Caco-2 (cell line): ENCODE data around the gene PTAR1. TPM values are rescaled to one million over a fixed set of nuclear protein-coding genes. Genes with fewer than 3 reads are reported as not detected.

Source experiments
- BruUV-seq: library from RNA; stranded (reverse); fragments of 400-500 nt; replicated peaks from 2 replicates; lab custom pipeline; 2021; lab: Mats Ljungman, UMichigan
- CTCF ChIA-PET: fragments of 300-600 bp; sonication (Branson Sonifier 250); formaldehyde crosslinking; loops from one replicate; lab custom pipeline; 2022; ENCODE audit warnings: antibody characterized with exemption; lab: Charles Lee
- POLR2A ChIA-PET: fragments of 300-600 bp; sonication (Branson Sonifier 250); formaldehyde crosslinking; loops from one replicate; lab custom pipeline; 2022; ENCODE audit warnings: antibody characterized with exemption; lab: Charles Lee
- DNase-seq, 2 experiments: peaks; one replicate each; pipeline versions ENCODE4 v3.0.0 to v3.0.0-alpha.2; 2020 to 2022
- H3K27me3 ChIP-seq: replicated peaks from 2 replicates; pipeline ENCODE4 v1.6.0; 2011; ENCODE audit warnings: low read length; ENCODE audit not compliant: control insufficient read depth, insufficient read depth
- H3K36me3 ChIP-seq: 2 replicates; pipeline ENCODE4 v1.5.1; 2011; ENCODE audit warnings: low read length; ENCODE audit not compliant: control insufficient read depth, insufficient read depth
- H3K4me1 ChIP-seq: fragments of 250-450 bp; sonication (Bioruptor Pico); 2 replicates; pipeline ENCODE4 v1.5.1; 2020; ENCODE audit warnings: mild to moderate bottlenecking
- H3K4me3 ChIP-seq: 2 replicates; pipeline ENCODE4 v1.5.1; 2011; ENCODE audit warnings: low read depth, mild to moderate bottlenecking, control low read depth, low read length
- H3K9me3 ChIP-seq: fragments of 250-450 bp; sonication (Bioruptor Pico); 2 replicates; pipeline ENCODE4 v1.5.1; 2020; ENCODE audit warnings: mild to moderate bottlenecking, moderate library complexity
- H3K27ac Mint-ChIP-seq: one replicate; pipeline ENCODE4 v1.8.0; 2022; ENCODE audit warnings: mixed read lengths; ENCODE audit not compliant: unreplicated experiment
- H3K27me3 Mint-ChIP-seq: one replicate; pipeline ENCODE4 v1.8.0; 2022; ENCODE audit warnings: mixed read lengths; ENCODE audit not compliant: insufficient read depth, unreplicated experiment
- H3K36me3 Mint-ChIP-seq: one replicate; pipeline ENCODE4 v1.8.0; 2022; ENCODE audit warnings: mild to moderate bottlenecking, mixed read lengths; ENCODE audit not compliant: insufficient read depth, unreplicated experiment
- H3K4me1 Mint-ChIP-seq: one replicate; pipeline ENCODE4 v1.8.0; 2022; ENCODE audit warnings: low read depth, mixed read lengths; ENCODE audit not compliant: unreplicated experiment
- H3K4me3 Mint-ChIP-seq: one replicate; pipeline ENCODE4 v1.8.0; 2022; ENCODE audit warnings: mild to moderate bottlenecking, moderate library complexity, mixed read lengths; ENCODE audit not compliant: unreplicated experiment
- H3K9me3 Mint-ChIP-seq: one replicate; pipeline ENCODE4 v1.8.0; 2022; ENCODE audit warnings: mixed read lengths; ENCODE audit not compliant: unreplicated experiment
- intact Hi-C: fragments of 100-400 bp; cut with micrococcal nuclease; formaldehyde crosslinking; loops from one replicate; pipeline ENCODE4 v1.10.0; 2022; ENCODE audit not compliant: unreplicated experiment
- total RNA-seq: library from RNA; stranded (reverse); gene quantifications from 2 replicates; pipeline ENCODE4 v1.2.3, GENCODE V29; 2022
- TF ChIP-seq, protein P1 (sequence below), 2 experiments: fragments of 200-600 bp in 1 of 2; IDR thresholded peaks; 1 replicate in 1 of 2; 2 replicates in 1 of 2; pipeline versions ENCODE4 v1.5.1 to v1.8.0; 2011 to 2022; ENCODE audit warnings: antibody characterized with exemption in 1 of 2, control low read depth in 1 of 2, inconsistent platforms in 1 of 2, low read depth in 1 of 2, low read length in 1 of 2, mild to moderate bottlenecking in 1 of 2, moderate library complexity in 1 of 2; ENCODE audit not compliant: insufficient read depth in 1 of 2, severe bottlenecking in 1 of 2, unreplicated experiment in 1 of 2

Gene PTAR1
- total RNA-seq, 1 experiment from 2014 or later = 16.5 TPM

DNA sequence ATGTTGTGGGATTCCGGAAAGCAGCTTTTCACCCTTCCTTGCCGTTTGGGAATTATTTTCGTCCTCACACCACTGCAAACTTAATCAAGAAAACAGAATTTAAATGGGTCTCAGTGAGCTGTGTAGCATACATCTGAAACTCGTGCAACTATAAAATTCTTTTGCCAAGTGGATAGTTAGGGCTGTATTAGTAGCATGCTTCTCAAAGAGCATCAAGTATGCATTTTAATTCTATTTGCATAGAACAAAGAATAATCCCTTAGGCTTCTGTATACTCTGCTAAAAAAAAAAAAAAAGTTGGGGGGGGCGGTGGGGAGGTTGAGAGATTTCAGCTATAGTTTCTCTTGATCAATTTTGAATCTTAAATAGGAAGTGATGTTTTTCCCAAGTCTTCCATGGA lies 75.9 kb downstream of the PTAR1 start:
- no peak overlapping the region for H3K27ac Mint-ChIP-seq
- intact Hi-C loops = no loop called here

DNA sequence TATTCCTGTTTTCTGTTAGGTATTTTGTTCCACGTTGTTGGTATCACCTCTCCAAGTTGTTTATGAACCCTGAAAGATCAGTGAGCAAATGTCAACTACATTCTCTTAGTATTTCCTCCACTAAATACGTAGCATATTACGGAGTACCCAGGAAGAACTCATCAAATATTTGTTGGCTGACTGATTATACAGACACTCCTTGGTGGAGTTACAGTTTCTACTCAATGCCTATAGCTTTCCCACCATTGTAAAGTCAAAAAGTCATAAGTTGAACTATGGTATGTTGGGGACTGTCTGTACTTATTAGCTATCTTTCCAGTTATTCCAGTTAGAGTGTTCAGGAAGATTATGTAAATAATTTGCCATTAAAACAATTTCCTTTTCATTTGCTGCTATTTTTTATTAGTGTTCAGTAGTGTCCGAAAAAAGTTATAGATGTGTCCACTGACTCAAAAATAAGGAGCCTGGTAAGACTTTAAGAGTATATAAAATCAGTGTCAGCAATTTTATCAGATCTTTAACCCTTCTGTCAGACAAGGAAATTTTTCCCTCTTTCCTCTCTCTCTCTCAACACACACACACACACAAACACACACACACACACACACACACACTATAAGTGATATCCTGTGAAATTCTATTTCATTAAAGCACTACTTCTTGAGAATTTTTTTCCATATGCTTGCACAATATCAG lies 80.8 kb downstream of the PTAR1 start:
- POLR2A ChIA-PET = no interaction called here
- Mint-ChIP-seq H3K9me3 (no peaks in the 10 kb centered on the region), H3K4me3 (no peak overlapping the region), H3K27ac (no peak overlapping the region), H3K4me1 (no peaks in the 10 kb centered on the region), H3K27me3 (no peaks in the 10 kb centered on the region), H3K36me3 (no peaks in the 10 kb centered on the region)
- H3K4me3 ChIP-seq = no peak overlapping the region
- no peak for DNase-seq
- H3K9me3 ChIP-seq = no peaks in the 10 kb centered on the region
- CTCF ChIA-PET = no interaction called here
- no peaks in the 10 kb centered on the region for H3K36me3 ChIP-seq
- H3K27me3 ChIP-seq = no peaks in the 10 kb centered on the region
- no TSS peak for BruUV-seq
- no peaks in the 10 kb centered on the region for H3K4me1 ChIP-seq
- TF ChIP-seq, protein P1, sequence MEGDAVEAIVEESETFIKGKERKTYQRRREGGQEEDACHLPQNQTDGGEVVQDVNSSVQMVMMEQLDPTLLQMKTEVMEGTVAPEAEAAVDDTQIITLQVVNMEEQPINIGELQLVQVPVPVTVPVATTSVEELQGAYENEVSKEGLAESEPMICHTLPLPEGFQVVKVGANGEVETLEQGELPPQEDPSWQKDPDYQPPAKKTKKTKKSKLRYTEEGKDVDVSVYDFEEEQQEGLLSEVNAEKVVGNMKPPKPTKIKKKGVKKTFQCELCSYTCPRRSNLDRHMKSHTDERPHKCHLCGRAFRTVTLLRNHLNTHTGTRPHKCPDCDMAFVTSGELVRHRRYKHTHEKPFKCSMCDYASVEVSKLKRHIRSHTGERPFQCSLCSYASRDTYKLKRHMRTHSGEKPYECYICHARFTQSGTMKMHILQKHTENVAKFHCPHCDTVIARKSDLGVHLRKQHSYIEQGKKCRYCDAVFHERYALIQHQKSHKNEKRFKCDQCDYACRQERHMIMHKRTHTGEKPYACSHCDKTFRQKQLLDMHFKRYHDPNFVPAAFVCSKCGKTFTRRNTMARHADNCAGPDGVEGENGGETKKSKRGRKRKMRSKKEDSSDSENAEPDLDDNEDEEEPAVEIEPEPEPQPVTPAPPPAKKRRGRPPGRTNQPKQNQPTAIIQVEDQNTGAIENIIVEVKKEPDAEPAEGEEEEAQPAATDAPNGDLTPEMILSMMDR (IDR thresholded peaks at IDR 0.05; ENCODE audit: insufficient read depth in 1 of 2, low read depth in 1 of 2, low read length in 1 of 2, severe bottlenecking in 1 of 2, unreplicated experiment in 1 of 2) = no peak
- intact Hi-C loops = no loop called here

More for the DNA sequence above, 75.9 kb downstream of the PTAR1 start:
- no TSS peak for BruUV-seq
- POLR2A ChIA-PET = no interaction called here
- CTCF ChIA-PET = no interaction called here
- H3K4me1 ChIP-seq = no peaks in the 10 kb centered on the region
- no peak for DNase-seq
- no peak overlapping the region for H3K4me3 Mint-ChIP-seq
- H3K9me3 Mint-ChIP-seq = no peaks in the 10 kb centered on the region
- TF ChIP-seq, protein P1 (IDR thresholded peaks at IDR 0.05; ENCODE audit: insufficient read depth in 1 of 2, low read depth in 1 of 2, low read length in 1 of 2, severe bottlenecking in 1 of 2, unreplicated experiment in 1 of 2) = no peak
- no peaks in the 10 kb centered on the region for H3K27me3 ChIP-seq
- H3K9me3 ChIP-seq = no peaks in the 10 kb centered on the region
- H3K27me3 Mint-ChIP-seq = no peaks in the 10 kb centered on the region
- no peak overlapping the region for H3K4me3 ChIP-seq
- no peaks in the 10 kb centered on the region for H3K4me1 Mint-ChIP-seq
- no peaks in the 10 kb centered on the region for H3K36me3 ChIP-seq
- no peaks in the 10 kb centered on the region for H3K36me3 Mint-ChIP-seq

DNA sequence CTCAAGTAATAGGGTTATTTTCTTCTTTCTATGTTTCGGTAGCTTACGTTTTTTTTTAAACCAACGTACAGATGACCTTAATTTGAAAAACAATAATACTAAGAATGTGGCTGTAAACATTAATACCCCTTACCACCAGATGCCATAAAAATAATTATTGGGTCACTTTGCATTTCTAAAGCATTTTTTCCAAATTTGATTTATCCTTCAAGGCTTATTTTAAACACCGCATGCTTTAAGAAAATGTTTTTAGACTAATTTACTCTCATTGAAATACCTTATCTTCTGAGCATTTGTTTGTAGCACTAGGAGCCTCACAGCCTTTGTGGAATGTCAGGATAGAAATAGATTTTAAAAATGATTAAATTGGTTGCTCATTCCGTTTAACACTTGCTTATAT lies 81.9 kb downstream of the PTAR1 start:
- Mint-ChIP-seq H3K27ac (no peak overlapping the region), H3K36me3 (no peaks in the 10 kb centered on the region), H3K4me1 (no peaks in the 10 kb centered on the region), H3K27me3 (no peaks in the 10 kb centered on the region), H3K9me3 (no peaks in the 10 kb centered on the region), H3K4me3 (no peak overlapping the region)
- BruUV-seq = no TSS peak
- Histone ChIP-seq H3K4me1 (no peaks in the 10 kb centered on the region), H3K4me3 (no peak overlapping the region), H3K9me3 (no peaks in the 10 kb centered on the region), H3K36me3 (no peaks in the 10 kb centered on the region), H3K27me3 (no peaks in the 10 kb centered on the region)
- ChIA-PET CTCF (no interaction called here), POLR2A (no interaction called here)
- no peak for DNase-seq
- intact Hi-C loops = no loop called here
- TF ChIP-seq, protein P1 (IDR thresholded peaks at IDR 0.05; ENCODE audit: insufficient read depth in 1 of 2, low read depth in 1 of 2, low read length in 1 of 2, severe bottlenecking in 1 of 2, unreplicated experiment in 1 of 2) = no peak
